SU-DHL-6 (cell line): ENCODE measurements around the gene ADORA3.

Source experiments
- CTCF ChIP-seq: fragments of 200-600 bp; sonication (generic); IDR thresholded peaks from one replicate; pipeline ENCODE4 v1.5.1; 2017; ENCODE audit warnings: antibody characterized with exemption, mild to moderate bottlenecking, low read length, moderate library complexity; ENCODE audit not compliant: insufficient read depth, poor library complexity, severe bottlenecking
- EZH2phosphoT487 ChIP-seq: fragments of 200-600 bp; sonication (generic), shearing (Covaris generic); conservative IDR thresholded peaks from 2 replicates; pipeline ENCODE4 v1.6.1; 2018; ENCODE audit warnings: mild to moderate bottlenecking, antibody characterized with exemption, low read length, moderate library complexity, mixed read lengths

GRCh38 chr1:111507411-111508201 is 4.2 kb upstream of the ADORA3 start:
- TF ChIP-seq CTCF (no peak), EZH2phosphoT487 (no peak)
